HEK293 (cell line): Measurements from ENCODE around the gene TEX12.

ENCODE experiments used
- CTCF ChIA-PET: fragments of 350-600 bp; formaldehyde crosslinking; extraction: SDS; loops from one replicate; lab custom pipeline; 2021; ENCODE audit warnings: antibody characterized with exemption; lab: Yijun Ruan, JAX
- POLR2A ChIA-PET: fragments of 300-600 bp; formaldehyde crosslinking; extraction: SDS; loops from one replicate; lab custom pipeline; 2020; ENCODE audit warnings: antibody characterized with exemption, inconsistent platforms; lab: Yijun Ruan, JAX
- H3K27ac ChIP-seq: fragments of 200-500 bp; sonication (Bioruptor generic); 2 replicates; pipeline ENCODE4 v1.5.1; 2014; ENCODE audit warnings: low read depth, low read length, control low read depth, inconsistent platforms; ENCODE audit errors: extremely low read depth
- H3K36me3 ChIP-seq, 2 experiments: fragments of 200-500 bp in 1 of 2; sonication (Bioruptor generic) in 1 of 2; 1 replicate in 1 of 2; 2 replicates in 1 of 2; pipeline ENCODE4 v1.5.1; 2014 to 2017; ENCODE audit warnings: inconsistent platforms in 2 of 2, low read length in 2 of 2; ENCODE audit not compliant: control insufficient read depth in 2 of 2, insufficient read depth in 1 of 2
- H3K4me1 ChIP-seq: fragments of 200-500 bp; sonication (Bioruptor generic); 2 replicates; pipeline ENCODE4 v1.5.1; 2014; ENCODE audit warnings: mild to moderate bottlenecking, low read length, inconsistent platforms; ENCODE audit not compliant: control insufficient read depth, insufficient read depth
- H3K4me3 ChIP-seq: 2 replicates; pipeline ENCODE4 v1.5.1; 2011; ENCODE audit warnings: low read depth, mild to moderate bottlenecking, control low read depth, low read length, moderate library complexity
- H3K9me3 ChIP-seq: fragments of 200-500 bp; sonication (Bioruptor generic); 2 replicates; pipeline ENCODE4 v1.5.1; 2014; ENCODE audit warnings: low read depth, low read length, inconsistent platforms; ENCODE audit not compliant: control insufficient read depth, insufficient read depth
- FEZF1 ChIP-seq: fragments of 450-650 bp; formaldehyde crosslinking; IDR thresholded peaks from 2 replicates; pipeline ENCODE4 v1.5.1; 2016; ENCODE audit warnings: missing biosample characterization, missing genetic modification characterization
- SETDB1 ChIP-seq: IDR thresholded peaks from one replicate; pipeline ENCODE4 v1.6.1; 2017; ENCODE audit warnings: mild to moderate bottlenecking, low read length, moderate library complexity, mixed read lengths; ENCODE audit not compliant: insufficient read length
- SP3 ChIP-seq: fragments of 450-650 bp; formaldehyde crosslinking; IDR thresholded peaks from 2 replicates; pipeline ENCODE4 v1.5.1; 2016; ENCODE audit warnings: missing biosample characterization, missing genetic modification characterization
- ZBTB1 ChIP-seq: fragments of 450-650 bp; formaldehyde crosslinking; IDR thresholded peaks from 2 replicates; pipeline ENCODE4 v1.5.1; 2016; ENCODE audit warnings: missing biosample characterization, missing genetic modification characterization
- ZEB2 ChIP-seq: fragments of 450-650 bp; formaldehyde crosslinking; IDR thresholded peaks from 2 replicates; pipeline ENCODE4 v1.5.1; 2016; ENCODE audit warnings: missing biosample characterization, missing genetic modification characterization
- ZNF214 ChIP-seq: fragments of 450-650 bp; formaldehyde crosslinking; IDR thresholded peaks from 2 replicates; pipeline ENCODE4 v1.5.1; 2017; ENCODE audit warnings: missing biosample characterization, mild to moderate bottlenecking, missing genetic modification characterization, borderline replicate concordance
- ZNF335 ChIP-seq: fragments of 450-650 bp; formaldehyde crosslinking; conservative IDR thresholded peaks from 2 replicates; pipeline ENCODE4 v1.5.1; 2016; ENCODE audit warnings: missing biosample characterization, missing genetic modification characterization
- ZNF350 ChIP-seq: fragments of 450-650 bp; formaldehyde crosslinking; IDR thresholded peaks from 2 replicates; pipeline ENCODE4 v1.5.0; 2017; ENCODE audit warnings: missing biosample characterization, mild to moderate bottlenecking, missing genetic modification characterization
- ZNF48 ChIP-seq: fragments of 450-650 bp; formaldehyde crosslinking; IDR thresholded peaks from 2 replicates; pipeline ENCODE4 v1.5.1; 2016; ENCODE audit warnings: missing biosample characterization, missing genetic modification characterization
- ZNF501 ChIP-seq: fragments of 450-650 bp; formaldehyde crosslinking; IDR thresholded peaks from 2 replicates; pipeline ENCODE4 v1.5.1; 2016; ENCODE audit warnings: missing biosample characterization, missing genetic modification characterization
- ZNF571 ChIP-seq: fragments of 450-650 bp; formaldehyde crosslinking; IDR thresholded peaks from 2 replicates; pipeline ENCODE4 v1.5.0; 2017; ENCODE audit warnings: missing biosample characterization, missing genetic modification characterization
- ZNF600 ChIP-seq: fragments of 450-650 bp; formaldehyde crosslinking; IDR thresholded peaks from 2 replicates; pipeline ENCODE4 v1.5.1; 2016; ENCODE audit warnings: missing biosample characterization, missing genetic modification characterization
- ZNF660 ChIP-seq: fragments of 450-650 bp; IDR thresholded peaks from 2 replicates; pipeline ENCODE4 v1.5.1; 2018; ENCODE audit warnings: missing biosample characterization, mild to moderate bottlenecking, missing genetic modification characterization
- ZNF670 ChIP-seq: fragments of 450-650 bp; formaldehyde crosslinking; IDR thresholded peaks from 2 replicates; pipeline ENCODE4 v1.5.1; 2016; ENCODE audit warnings: missing biosample characterization, missing genetic modification characterization, low read depth
- ZSCAN23 ChIP-seq: fragments of 450-650 bp; formaldehyde crosslinking; IDR thresholded peaks from 2 replicates; pipeline ENCODE4 v1.5.1; 2016; ENCODE audit warnings: missing biosample characterization, missing genetic modification characterization
- ZSCAN30 ChIP-seq: fragments of 450-650 bp; IDR thresholded peaks from 2 replicates; pipeline ENCODE4 v1.5.1; 2018; ENCODE audit warnings: missing biosample characterization, mild to moderate bottlenecking, missing genetic modification characterization, moderate library complexity
- TF ChIP-seq, protein P1 (sequence below): fragments of 450-650 bp; formaldehyde crosslinking; IDR thresholded peaks from 2 replicates; pipeline ENCODE4 v1.5.1; 2016; ENCODE audit warnings: missing biosample characterization, missing genetic modification characterization
- TF ChIP-seq, protein P2 (sequence below): fragments of 450-650 bp; formaldehyde crosslinking; IDR thresholded peaks from 2 replicates; pipeline ENCODE4 v1.5.1; 2017; ENCODE audit warnings: missing biosample characterization, missing genetic modification characterization

TEX12 gene

DNA sequence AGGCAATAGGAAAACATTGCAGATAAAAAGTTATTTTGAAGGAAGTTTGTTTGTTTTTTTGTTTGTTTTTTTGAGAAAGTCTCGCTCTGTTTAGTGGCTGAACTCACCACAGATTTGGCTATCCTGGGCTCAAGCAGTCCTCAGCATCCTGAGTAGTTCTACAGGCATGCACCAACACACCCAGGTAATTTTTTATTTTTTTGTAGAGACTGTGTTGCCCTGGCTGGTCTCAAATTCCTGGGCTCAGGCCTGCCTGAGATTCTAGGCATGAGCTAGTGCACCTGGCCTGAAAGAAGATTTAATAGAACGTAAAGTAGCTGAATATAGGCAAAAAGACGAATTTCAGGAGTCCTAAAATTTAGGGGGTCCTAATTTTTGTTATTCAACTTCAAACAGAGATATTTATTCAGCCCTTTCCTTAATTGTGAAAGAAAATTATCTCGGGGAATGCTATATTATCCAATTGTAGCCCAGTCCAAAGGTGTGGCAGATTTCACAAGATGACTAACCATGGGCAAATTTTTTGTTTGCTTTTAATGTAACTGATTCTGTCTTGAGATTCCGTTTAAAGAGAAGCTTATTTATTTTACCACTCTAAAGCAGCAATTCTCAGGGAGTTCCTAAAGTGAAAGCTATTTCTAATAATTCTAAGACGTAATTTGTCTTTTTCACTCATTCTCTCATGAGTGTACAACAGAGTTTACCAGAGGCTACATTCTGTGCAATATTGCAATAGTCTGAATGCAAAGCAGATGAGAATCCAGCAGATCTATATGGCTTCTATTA is 4.2 kb upstream of the TEX12 start:
- no peaks in the 10 kb centered on the region for H3K4me1 ChIP-seq
- no peak overlapping the region for H3K4me3 ChIP-seq
- H3K36me3 ChIP-seq, result no peaks in the 10 kb centered on the region
- no peaks in the 10 kb centered on the region for H3K9me3 ChIP-seq
- POLR2A ChIA-PET, result no interaction called here
- no peak for TF ChIP-seq ZSCAN30 (tag by site-specific recombination)
- no peak for TF ChIP-seq ZNF350 (tag by site-specific recombination)
- TF ChIP-seq ZNF501, result no peak
- no peak for TF ChIP-seq ZNF48
- TF ChIP-seq ZBTB1 (tag by site-specific recombination), result no peak
- TF ChIP-seq ZNF600 (tag by site-specific recombination), result no peak
- no peak for TF ChIP-seq ZNF571 (tag by site-specific recombination)
- TF ChIP-seq ZSCAN23, result no peak
- CTCF ChIA-PET, result interaction anchor here (0.7 to 1.1 kb wide), 4 partner anchors 13 to 49 kb away, joined by 4 to 8 read pairs (median 5); partner anchors contain the start of gene BCO2
- H3K27ac ChIP-seq, result no peak overlapping the region

DNA sequence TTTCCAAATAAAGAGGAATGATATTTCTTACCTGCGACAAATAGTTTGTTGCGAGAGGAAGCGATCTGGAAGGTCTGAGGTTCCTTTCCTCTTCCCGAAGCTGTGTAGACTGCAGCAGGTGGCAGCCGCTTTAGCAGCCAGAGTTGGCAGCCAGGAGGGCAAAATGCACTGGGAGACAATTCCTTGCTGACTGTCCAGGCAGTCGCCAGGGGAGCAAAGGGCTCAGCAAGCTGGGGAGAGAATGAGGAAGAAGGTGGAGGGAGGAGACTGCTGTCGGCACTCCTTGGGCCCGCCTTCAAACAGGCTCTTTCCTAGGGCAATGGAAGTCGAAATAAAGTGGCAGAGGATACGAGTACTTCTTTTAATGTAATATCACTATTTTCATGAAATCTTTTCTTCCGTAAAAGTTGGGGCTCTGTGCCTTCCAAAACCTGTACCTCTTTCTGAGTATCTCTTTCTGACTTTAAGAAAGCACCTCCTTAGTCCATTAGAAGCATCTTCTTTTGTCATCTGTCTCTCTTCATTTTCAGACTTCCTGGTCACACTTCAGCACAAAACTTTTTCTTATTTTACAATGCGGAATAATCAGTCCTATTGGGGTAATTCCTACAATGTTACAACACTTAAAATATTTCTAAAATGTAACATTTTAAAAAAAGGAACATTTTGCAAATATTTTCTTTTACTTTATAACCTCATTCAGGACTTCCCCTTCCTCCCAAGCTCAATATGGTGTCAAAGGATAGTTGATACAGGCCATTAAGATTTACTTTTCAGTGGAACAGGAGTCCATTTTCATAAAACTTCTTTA is 3.1 kb upstream of the TEX12 start, which contains the start of gene IL18:
IL18 (minus strand) TSS at position 220 of the 811 bp plus-strand sequence. CDS start 9,041 bp downstream, outside the sequence.
- no peaks in the 10 kb centered on the region for H3K9me3 ChIP-seq
- CTCF ChIA-PET, result interaction anchor here (1.1 kb wide), 1 partner anchor 12 kb away, joined by 6 read pairs; the partner anchor contains the start of gene BCO2
- H3K4me3 ChIP-seq, result no peak within 1 kb of the TSS
- TF ChIP-seq ZEB2 (tag by site-specific recombination) (no peak), ZNF214 (tag by site-specific recombination) (no peak), SETDB1 (peak; percentile 13), SP3 (tag by site-specific recombination) (0 out of 2 replicates have a peak, but pooled peaks have one; percentile 11), ZNF660 (no peak), ZNF335 (tag by site-specific recombination) (0 out of 2 replicates have a peak, but pooled peaks have one; percentile 32)
- H3K27ac ChIP-seq, result no peak within 1 kb of the TSS
- POLR2A ChIA-PET, result interaction anchor here (0.6 kb wide), 1 partner anchor 128 kb away, joined by 3 read pairs; no protein-coding TSS in a partner anchor
- H3K4me1 ChIP-seq, result no peaks in the 10 kb centered on the region
- no peaks in the 10 kb centered on the region for H3K36me3 ChIP-seq

DNA sequence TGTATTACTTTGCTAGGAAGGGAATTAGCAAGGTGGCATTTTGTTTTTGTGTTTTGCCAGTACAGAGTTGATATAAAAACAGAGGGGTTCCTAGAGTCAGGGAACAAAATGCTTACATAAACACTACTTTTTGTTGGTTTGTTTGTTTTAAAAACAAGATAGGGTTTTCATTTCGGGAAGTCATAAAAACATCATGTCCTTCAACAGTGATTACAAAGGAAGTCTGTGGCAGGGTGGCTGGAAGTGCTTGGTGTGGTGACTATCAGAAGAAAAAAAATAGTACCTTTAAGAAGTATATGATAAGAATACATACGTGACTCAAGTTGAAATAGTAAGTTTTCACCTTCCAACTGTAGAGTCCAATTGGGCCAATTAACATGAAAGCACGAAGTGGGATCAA is 2.1 kb upstream of the TEX12 start:
- TF ChIP-seq, protein P1, sequence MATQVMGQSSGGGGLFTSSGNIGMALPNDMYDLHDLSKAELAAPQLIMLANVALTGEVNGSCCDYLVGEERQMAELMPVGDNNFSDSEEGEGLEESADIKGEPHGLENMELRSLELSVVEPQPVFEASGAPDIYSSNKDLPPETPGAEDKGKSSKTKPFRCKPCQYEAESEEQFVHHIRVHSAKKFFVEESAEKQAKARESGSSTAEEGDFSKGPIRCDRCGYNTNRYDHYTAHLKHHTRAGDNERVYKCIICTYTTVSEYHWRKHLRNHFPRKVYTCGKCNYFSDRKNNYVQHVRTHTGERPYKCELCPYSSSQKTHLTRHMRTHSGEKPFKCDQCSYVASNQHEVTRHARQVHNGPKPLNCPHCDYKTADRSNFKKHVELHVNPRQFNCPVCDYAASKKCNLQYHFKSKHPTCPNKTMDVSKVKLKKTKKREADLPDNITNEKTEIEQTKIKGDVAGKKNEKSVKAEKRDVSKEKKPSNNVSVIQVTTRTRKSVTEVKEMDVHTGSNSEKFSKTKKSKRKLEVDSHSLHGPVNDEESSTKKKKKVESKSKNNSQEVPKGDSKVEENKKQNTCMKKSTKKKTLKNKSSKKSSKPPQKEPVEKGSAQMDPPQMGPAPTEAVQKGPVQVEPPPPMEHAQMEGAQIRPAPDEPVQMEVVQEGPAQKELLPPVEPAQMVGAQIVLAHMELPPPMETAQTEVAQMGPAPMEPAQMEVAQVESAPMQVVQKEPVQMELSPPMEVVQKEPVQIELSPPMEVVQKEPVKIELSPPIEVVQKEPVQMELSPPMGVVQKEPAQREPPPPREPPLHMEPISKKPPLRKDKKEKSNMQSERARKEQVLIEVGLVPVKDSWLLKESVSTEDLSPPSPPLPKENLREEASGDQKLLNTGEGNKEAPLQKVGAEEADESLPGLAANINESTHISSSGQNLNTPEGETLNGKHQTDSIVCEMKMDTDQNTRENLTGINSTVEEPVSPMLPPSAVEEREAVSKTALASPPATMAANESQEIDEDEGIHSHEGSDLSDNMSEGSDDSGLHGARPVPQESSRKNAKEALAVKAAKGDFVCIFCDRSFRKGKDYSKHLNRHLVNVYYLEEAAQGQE (tag by site-specific recombination), result no peak
- TF ChIP-seq, protein P2, sequence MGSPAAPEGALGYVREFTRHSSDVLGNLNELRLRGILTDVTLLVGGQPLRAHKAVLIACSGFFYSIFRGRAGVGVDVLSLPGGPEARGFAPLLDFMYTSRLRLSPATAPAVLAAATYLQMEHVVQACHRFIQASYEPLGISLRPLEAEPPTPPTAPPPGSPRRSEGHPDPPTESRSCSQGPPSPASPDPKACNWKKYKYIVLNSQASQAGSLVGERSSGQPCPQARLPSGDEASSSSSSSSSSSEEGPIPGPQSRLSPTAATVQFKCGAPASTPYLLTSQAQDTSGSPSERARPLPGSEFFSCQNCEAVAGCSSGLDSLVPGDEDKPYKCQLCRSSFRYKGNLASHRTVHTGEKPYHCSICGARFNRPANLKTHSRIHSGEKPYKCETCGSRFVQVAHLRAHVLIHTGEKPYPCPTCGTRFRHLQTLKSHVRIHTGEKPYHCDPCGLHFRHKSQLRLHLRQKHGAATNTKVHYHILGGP, result peak; percentile 63
- 0 out of 2 replicates have a peak, but pooled peaks have one; percentile 31 for TF ChIP-seq FEZF1 (tag by site-specific recombination)
- TF ChIP-seq ZNF670 (tag by site-specific recombination), result no peak
- no peak overlapping the region for H3K4me3 ChIP-seq
- H3K4me1 ChIP-seq, result no peaks in the 10 kb centered on the region
- ChIA-PET POLR2A (interaction anchor here (0.6 kb wide), 3 partner anchors 38 to 188 kb away, joined by 3 to 4 read pairs (median 3); no protein-coding TSS in a partner anchor), CTCF (interaction anchor here (1.3 to 2.0 kb wide), 2 partner anchors 10 to 52 kb away, joined by 4 to 11 read pairs; partner anchors contain the start of gene BCO2)
- H3K27ac ChIP-seq, result no peak overlapping the region
- H3K9me3 ChIP-seq, result no peaks in the 10 kb centered on the region
- H3K36me3 ChIP-seq, result no peaks in the 10 kb centered on the region
